Activated T-helper 9 cell treated with anti-CD3 and anti-CD28 coated beads, Interleukin-2, amount 50 U/mL, for 16 hours (primary cell): ENCODE measurements around the gene MLEC.

Experiments
- DNase-seq: peaks from one replicate; pipeline ENCODE4 v3.0.0-alpha.2; 2020; ENCODE audit warnings: low read depth

The MLEC gene

DNA sequence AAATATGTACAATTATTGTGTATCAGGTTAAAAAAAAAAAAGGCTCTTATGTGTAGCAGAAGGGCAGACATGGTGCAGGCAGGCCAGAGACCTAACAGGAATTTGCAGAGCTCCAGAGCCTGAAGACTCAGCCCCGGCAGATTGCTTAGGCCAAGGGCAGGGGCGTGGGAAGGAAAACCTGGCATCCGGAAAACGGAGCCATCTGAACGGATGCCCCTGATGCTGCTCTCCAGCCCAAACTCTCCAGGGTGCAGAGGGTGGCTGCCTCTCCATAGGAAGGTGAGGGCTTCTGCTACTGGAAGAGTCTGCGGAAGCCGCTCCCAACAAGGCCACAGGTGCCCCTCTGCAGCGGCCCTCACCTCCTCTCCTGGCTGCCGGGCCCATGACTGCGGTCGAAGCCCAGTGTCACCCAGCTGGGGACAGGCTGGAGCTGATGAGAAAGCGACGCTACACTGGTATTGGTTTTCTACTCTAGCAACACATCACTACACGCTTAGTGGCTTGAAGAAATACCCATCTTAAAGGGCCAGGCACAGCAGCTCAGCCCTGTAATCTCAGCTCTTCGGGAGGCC, 58.1 kb downstream of the MLEC start:
- no peak for DNase-seq

DNA sequence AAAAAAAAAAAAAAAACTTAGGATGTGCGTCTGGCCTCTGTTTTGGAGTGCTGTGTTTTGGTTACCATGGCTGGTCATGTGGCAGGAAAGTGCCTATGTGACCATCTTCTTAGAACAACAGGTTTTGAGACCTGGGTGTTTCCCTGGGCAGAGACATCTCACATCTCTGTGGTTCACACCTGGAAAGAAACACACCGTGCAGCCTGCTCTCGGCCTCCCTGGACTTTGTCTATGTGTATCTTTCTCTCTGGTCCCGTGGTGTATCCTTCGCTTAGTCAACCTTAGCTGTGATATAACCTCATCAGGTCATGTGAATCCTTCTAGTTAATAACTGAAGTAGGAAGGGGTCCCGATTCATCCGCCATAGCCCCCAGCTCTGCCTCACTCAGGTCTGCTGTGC, 61.3 kb downstream of the MLEC start:
- no peak for DNase-seq

DNA sequence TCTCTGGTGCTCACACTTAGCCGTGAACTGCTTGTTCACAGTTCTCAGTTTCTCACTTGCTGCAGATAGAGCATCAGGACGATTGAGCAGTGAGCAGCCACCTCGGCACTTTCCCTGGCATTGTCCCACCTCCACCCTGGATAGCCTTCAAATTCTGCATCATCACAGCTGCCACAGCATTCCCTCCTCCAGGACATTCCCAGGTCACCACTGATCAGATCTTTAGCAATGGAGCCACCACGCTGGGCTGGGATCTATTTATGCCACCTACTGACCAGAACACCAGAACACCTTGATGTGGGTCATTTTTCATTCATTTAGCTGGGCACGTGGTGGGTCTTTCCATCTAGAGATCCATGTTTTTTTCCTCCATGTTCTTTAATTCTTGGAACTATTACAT, 62.3 kb downstream of the MLEC start:
- DNase-seq: no peak

DNA sequence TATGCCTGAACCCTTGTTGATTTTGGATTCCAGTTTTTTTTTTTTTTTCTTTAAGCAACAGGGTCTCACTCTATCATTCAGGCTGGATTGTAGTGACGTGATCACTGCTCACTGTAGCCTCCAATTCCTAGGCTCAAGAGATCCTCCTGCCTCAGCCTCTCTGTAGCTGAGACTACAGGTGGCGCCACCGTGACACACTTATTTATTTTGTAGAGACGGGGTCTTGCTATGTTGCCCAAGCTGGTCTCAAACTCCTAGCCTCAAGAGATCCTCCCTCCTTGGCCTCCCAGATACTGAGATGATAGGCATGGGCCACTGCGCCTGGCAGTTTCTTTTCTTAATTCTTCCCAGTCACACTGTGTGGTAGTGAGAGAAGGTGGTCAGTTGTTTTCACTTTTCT, 63.9 kb downstream of the MLEC start:
- no peak for DNase-seq

DNA sequence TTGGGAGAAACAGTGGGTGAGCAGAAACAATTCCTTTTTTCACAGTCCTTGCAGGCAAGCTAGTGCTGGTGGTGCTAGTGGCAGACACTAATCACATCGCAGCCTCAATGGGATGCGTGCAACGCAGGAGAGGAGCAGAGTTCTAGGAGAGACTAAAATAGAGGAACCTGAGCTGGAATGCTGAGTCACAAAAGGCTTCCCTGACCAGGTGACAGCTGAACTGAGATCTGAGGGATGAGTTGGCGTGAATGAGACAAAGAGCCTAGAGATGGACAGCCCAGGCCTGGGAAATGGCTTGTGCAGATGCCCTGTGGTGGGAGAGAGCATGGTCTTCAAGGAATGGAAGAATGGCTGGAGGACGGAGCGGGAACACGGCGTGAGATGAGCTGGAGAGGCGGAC, 64.4 kb downstream of the MLEC start:
- no peak for DNase-seq
